Spleen (tissue), 11 donors: ENCODE data around the gene FDCSP. TPM values are rescaled to one million over a fixed set of nuclear protein-coding genes. Genes with fewer than 3 reads are reported as not detected.
"Not testable (repeated sequence)": the region's sequence is repeated elsewhere in the genome, so short reads cannot be mapped to it uniquely, and the experiment has no call there.

Experiments
- DNase-seq: peaks from one replicate; pipeline ENCODE4 v3.0.0-alpha.2; 2020
- H3K27ac ChIP-seq, 8 donors: fragments of 200-600 bp; sonication (generic) in 7 of 8; 1 replicate in 4 of 8; 2 replicates in 4 of 8; pipeline versions ENCODE4 v1.5.0 to v1.8.0; 2016 to 2021; ENCODE audit warnings: inconsistent platforms in 4 of 8, mild to moderate bottlenecking in 4 of 8, moderate library complexity in 1 of 8
- H3K27me3 ChIP-seq, 7 donors: fragments of 200-600 bp; sonication (generic) in 6 of 7; replicated peaks in 1 of 7; 1 replicate in 4 of 7; 2 replicates in 3 of 7; pipeline versions ENCODE4 v1.5.0 to v1.8.0; 2016 to 2021; ENCODE audit warnings: inconsistent platforms in 3 of 7, mild to moderate bottlenecking in 1 of 7
- H3K36me3 ChIP-seq, 6 donors: fragments of 200-600 bp; sonication (generic) in 5 of 6; 1 replicate in 4 of 6; 2 replicates in 2 of 6; pipeline versions ENCODE4 v1.5.0 to v1.8.0; 2016 to 2021; ENCODE audit warnings: inconsistent platforms in 2 of 6
- H3K4me1 ChIP-seq, 6 donors: fragments of 200-600 bp; sonication (generic) in 5 of 6; 1 replicate in 3 of 6; 2 replicates in 3 of 6; pipeline versions ENCODE4 v1.5.0 to v1.8.0; 2016 to 2021; ENCODE audit warnings: inconsistent platforms in 3 of 6
- H3K4me3 ChIP-seq, 8 donors: fragments of 200-600 bp; sonication (generic) in 7 of 8; 1 replicate in 4 of 8; 2 replicates in 4 of 8; pipeline versions ENCODE4 v1.5.0 to v1.8.0; 2016 to 2021; ENCODE audit warnings: inconsistent platforms in 4 of 8, mild to moderate bottlenecking in 4 of 8, moderate library complexity in 2 of 8
- H3K9me3 ChIP-seq, 8 donors: fragments of 200-600 bp; sonication (generic) in 7 of 8; 1 replicate in 4 of 8; 2 replicates in 4 of 8; pipeline versions ENCODE4 v1.5.0 to v1.8.0; 2016 to 2021; ENCODE audit warnings: inconsistent platforms in 4 of 8
- POLR2A ChIP-seq, 3 donors: fragments of 450-650 bp; IDR thresholded peaks; one replicate each; pipeline ENCODE4 v1.5.1; 2017; ENCODE audit warnings: antibody characterized with exemption in 3 of 3, mild to moderate bottlenecking in 1 of 3
- POLR2AphosphoS5 ChIP-seq, 3 donors: sonication (generic); formaldehyde crosslinking; IDR thresholded peaks; one replicate each; pipeline ENCODE4 v1.5.1; 2017; ENCODE audit warnings: antibody characterized with exemption in 3 of 3
- WGBS, 5 donors: extraction: QIAGEN DNeasy Blood & Tissue Kit in 3 of 5; methylation state at CpG; one replicate each; pipeline versions ENCODE4 v1.1.5 to v1.1.7; 2013 to 2018; 5-methylcytosine and 5-hydroxymethylcytosine counted together
- intact Hi-C: fragments of 100-400 bp; cut with DNase I; formaldehyde crosslinking; loops from one replicate; pipeline ENCODE4 v1.15.0; 2023; ENCODE audit warnings: low total_unique reads
- polyA plus RNA-seq, 3 donors: library from polyadenylated mRNA; stranded (reverse); fragments of 200-250 nt; gene quantifications; one replicate each; pipeline ENCODE4 v1.2.1, GENCODE V29; 2013
- total RNA-seq, 7 donors: library from RNA; depleted of rRNA in 3 of 7; stranded (reverse); fragments of >200 nt in 3 of 7; fragmentation: NEBNext Ultra II Directional in 4 of 7; extraction: Animal tissue kit (Norgen Biotek cat#: 25700) in 4 of 7; gene quantifications; one replicate each; pipeline versions ENCODE4 v1.1.0 to v1.2.1, GENCODE V29; 2016 to 2021
- TF ChIP-seq, protein P1 (sequence below), 11 experiments: fragments of 200-600 bp in 7 of 11; fragments of 450-650 bp in 4 of 11; sonication (generic) in 4 of 11; IDR thresholded peaks in 8 of 11; conservative IDR thresholded peaks in 3 of 11; 1 replicate in 7 of 11; 2 replicates in 4 of 11; pipeline versions ENCODE4 v1.4.0 to v1.8.0; 2016 to 2021; ENCODE audit warnings: antibody characterized with exemption in 11 of 11, inconsistent platforms in 4 of 11, mild to moderate bottlenecking in 1 of 11
- donor health status: healthy with polysubstance abuse.
- donor health status: DM: no; HTN: no; CAD: no; lungs with moderate emphysema.
- donor health status: DM: no; HTN: no; CAD: no.
- donor health status: Bipolar disorder and iron deficiency.
- donor health status: healthy.
- donor health status: DM: no; HTN: no; CAD: no.
- donor health status: DM: yes; HTN: yes; CAD: no.

Gene FDCSP
- total and polyA plus RNA-seq, 10 donors: 2.8 to 1,396 (median 13.2) TPM

DNA sequence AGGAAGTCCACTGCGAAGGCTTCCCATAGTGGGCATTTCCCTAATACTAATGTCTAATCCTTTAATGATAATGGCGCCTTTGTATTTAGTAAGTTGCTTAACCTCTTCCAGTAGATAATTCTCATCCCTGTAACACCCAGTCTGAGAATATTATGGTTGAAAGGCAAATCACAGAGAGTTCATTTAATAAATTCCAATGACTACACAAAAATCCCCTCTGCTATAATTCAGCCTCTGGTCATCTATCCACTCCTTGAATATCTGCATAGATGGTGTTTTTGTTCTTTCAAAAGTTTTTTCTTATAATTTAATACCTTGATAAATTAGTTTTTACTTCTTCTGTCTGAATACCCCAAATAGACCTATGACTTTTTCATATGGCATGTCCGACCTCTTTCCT is 4.5 kb upstream of the FDCSP start:
- H3K4me3 ChIP-seq, H3K27ac ChIP-seq, H3K4me1 ChIP-seq, H3K36me3 ChIP-seq, intact Hi-C loops, DNase-seq, H3K27me3 ChIP-seq, H3K9me3 ChIP-seq: not testable (repeated sequence)
- WGBS, 5 donors: 87 to 93% (median 90%) methylated on average over 3 of the region's 3 CpGs

DNA sequence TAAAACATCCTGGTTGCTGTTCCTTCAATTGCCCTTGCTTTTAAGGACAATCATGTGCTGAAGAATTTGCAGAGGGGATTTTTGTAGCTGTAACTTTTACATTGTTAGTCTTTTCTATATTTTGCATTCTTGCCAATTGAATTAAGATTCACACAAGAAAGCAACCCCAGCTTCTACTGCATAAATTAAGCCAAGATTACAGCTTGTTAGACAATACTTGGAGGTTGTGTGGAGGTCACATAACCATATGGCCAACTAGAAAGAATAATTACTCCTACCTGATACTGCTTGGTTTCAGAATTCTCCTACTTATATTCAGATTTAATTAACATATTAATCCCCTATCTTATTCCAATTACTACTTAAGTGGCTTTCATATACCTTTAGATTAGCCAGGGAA is 4.1 kb upstream of the FDCSP start:
- H3K4me1 ChIP-seq, intact Hi-C loops, H3K27me3 ChIP-seq, H3K9me3 ChIP-seq, H3K4me3 ChIP-seq, DNase-seq, H3K36me3 ChIP-seq, H3K27ac ChIP-seq: not testable (repeated sequence)

DNA sequence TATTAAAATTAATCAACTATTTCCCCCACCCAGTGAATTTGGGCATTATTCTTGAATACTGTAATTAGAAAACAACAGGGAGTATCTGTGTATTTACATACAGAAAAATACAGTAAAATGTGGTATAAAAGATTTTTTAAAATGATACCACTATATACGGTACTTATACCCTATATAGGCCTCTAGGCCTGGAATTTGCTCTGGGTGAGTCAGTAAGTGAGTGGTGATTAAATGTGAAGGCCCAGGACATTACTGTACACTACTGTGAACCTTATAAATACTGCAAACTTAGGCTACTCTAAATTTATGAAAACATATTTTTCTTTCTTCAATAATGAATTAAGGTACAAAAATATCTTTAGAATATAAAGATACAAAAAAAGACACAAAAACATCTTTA is 10.2 kb downstream of the FDCSP start:
- Histone ChIP-seq H3K9me3 (no peaks in the 10 kb centered on the region), H3K4me1 (no peaks in the 10 kb centered on the region), H3K4me3 (no peak overlapping the region), H3K27ac (no peak overlapping the region), H3K36me3 (no peaks in the 10 kb centered on the region), H3K27me3 (no peaks in the 10 kb centered on the region)
- intact Hi-C loops: no loop called here
- DNase-seq: no peak
- TF ChIP-seq POLR2A (IDR thresholded peaks at IDR 0.05): no peak
- TF ChIP-seq POLR2AphosphoS5 (IDR thresholded peaks at IDR 0.05): no peak
- 43 to 76% (median 67%) methylated on average over 1 of the region's 1 CpG for WGBS, 5 donors

DNA sequence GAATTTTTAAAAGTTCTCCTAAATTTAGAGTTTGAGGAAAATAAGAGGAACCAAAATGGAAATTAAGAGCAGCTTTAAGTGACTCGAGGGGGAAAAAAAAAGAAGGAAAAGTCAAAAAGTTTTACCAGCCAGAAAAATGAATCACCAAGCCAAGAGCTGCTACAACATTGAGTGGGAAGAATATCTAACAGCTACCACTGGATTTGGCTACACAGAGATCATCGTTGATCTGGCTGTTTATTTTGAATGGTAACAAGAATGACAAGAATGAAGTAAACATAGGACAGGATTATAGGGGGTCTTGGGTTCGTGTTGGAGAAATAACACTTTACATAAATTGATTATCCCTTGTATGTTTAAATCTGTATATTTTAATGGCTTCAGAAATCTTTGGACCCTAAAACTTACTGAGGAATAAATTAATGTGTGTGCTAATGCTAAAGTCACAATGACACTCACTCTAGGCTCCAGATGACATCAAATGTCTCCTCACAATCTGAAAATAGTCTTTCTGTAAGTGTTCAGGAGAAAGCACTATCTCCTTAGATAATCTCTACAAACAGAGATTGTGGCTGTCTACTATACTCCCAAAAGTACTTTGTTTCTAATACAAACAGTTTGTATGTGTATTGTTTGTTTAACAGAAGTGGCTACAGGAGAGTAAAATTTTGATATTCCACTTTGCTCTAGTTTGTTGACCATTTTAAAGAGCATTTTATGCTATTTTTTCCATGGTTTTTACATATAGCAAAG is 13.4 kb downstream of the FDCSP start:
- intact Hi-C loops: no loop called here

DNA sequence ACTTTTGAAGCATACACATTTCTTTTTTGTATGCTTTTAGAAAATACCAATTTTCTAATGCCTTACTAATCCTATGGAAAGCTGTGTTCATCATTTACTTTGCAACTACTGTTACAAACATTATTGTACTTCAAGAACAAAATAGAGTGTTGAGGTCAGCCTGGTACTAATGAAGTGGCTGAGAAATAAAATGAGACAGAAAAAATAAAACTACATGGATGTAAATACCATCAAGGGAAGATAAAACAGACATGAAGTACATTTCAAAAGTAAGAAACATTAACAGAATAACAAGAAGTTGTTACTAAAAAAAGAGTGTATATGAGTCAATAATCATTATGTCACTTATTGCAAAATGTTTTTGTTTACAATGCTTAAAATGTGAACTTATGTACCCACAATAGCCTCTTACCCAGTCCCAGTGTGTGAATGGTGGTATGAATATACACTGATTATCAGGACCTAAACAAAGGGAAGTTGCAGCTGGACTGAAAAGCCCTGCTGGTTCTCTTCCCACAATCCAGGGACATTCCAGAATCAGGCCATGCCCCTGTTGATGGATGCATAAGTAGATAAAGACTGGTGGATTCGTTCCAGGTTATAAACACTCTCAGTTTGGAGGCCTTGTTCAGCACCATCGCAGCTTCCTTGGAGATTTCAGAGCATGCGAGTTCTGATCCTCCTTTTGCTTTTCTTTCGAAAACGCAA is 14.1 kb downstream of the FDCSP start:
- intact Hi-C loops: no loop called here
- no peaks in the 10 kb centered on the region for H3K9me3 ChIP-seq
- 59 to 80% (median 71%) methylated on average over 5 of the region's 5 CpGs for WGBS, 5 donors
- H3K27ac ChIP-seq: no peak overlapping the region
- H3K4me1 ChIP-seq: no peaks in the 10 kb centered on the region
- TF ChIP-seq, protein P1, sequence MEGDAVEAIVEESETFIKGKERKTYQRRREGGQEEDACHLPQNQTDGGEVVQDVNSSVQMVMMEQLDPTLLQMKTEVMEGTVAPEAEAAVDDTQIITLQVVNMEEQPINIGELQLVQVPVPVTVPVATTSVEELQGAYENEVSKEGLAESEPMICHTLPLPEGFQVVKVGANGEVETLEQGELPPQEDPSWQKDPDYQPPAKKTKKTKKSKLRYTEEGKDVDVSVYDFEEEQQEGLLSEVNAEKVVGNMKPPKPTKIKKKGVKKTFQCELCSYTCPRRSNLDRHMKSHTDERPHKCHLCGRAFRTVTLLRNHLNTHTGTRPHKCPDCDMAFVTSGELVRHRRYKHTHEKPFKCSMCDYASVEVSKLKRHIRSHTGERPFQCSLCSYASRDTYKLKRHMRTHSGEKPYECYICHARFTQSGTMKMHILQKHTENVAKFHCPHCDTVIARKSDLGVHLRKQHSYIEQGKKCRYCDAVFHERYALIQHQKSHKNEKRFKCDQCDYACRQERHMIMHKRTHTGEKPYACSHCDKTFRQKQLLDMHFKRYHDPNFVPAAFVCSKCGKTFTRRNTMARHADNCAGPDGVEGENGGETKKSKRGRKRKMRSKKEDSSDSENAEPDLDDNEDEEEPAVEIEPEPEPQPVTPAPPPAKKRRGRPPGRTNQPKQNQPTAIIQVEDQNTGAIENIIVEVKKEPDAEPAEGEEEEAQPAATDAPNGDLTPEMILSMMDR (IDR thresholded peaks at IDR 0.05 in 8 of 11, conservative IDR thresholded peaks at IDR 0.05 in 3 of 11): no peak
- no peak for TF ChIP-seq POLR2AphosphoS5 (IDR thresholded peaks at IDR 0.05)
- no peaks in the 10 kb centered on the region for H3K27me3 ChIP-seq
- H3K36me3 ChIP-seq: no peaks in the 10 kb centered on the region
- no peak overlapping the region for H3K4me3 ChIP-seq
- no peak for DNase-seq

More for the DNA sequence above, 13.4 kb downstream of the FDCSP start:
- no peaks in the 10 kb centered on the region for H3K27me3 ChIP-seq
- WGBS, 5 donors: 22 to 62% (median 34%) methylated on average over 3 of the region's 3 CpGs
- H3K27ac ChIP-seq: no peak overlapping the region
- no peak overlapping the region for H3K4me3 ChIP-seq
- TF ChIP-seq POLR2A (IDR thresholded peaks at IDR 0.05) (no peak), POLR2AphosphoS5 (IDR thresholded peaks at IDR 0.05) (no peak)
- H3K4me1 ChIP-seq: no peaks in the 10 kb centered on the region
- H3K9me3 ChIP-seq: no peaks in the 10 kb centered on the region
- no peaks in the 10 kb centered on the region for H3K36me3 ChIP-seq
- no peak for DNase-seq

DNA sequence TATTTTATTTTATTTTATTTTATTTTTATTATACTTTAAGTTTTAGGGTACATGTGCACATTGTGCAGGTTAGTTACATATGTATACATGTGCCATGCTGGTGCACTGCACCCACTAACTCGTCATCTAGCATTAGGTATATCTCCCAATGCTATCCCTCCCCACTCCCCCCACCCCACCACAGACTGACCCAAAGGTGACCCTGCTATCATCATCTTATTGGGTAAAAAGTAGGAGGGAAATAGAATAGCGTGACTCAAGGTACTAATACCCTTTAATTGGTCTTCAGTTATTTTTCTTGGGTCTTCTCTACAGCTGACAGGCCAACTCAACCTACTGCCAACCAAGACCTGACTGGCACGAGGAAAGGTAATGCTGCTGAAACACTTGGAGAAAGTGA is 16.4 kb downstream of the FDCSP start, which contains the start of gene CSN3:
Gene CSN3, plus strand, starts transcription at position 301 of the 400 bp plus-strand sequence. CDS start 2,223 bp downstream, outside the sequence.
- intact Hi-C loops, H3K27me3 ChIP-seq, H3K36me3 ChIP-seq, H3K27ac ChIP-seq, H3K9me3 ChIP-seq, H3K4me1 ChIP-seq, H3K4me3 ChIP-seq, DNase-seq: not testable (repeated sequence)
- 79 to 91% (median 81%) methylated on average over 2 to 3 of the region's 3 CpGs for WGBS, 5 donors
